Measurements from ENCODE around the gene THSD7A. TPM values are rescaled to one million over a fixed set of nuclear protein-coding genes. Genes with fewer than 3 reads are reported as not detected.

THSD7A gene
- total and polyA plus RNA-seq, 2 of the 8 experiments (the other 6 are each of a cell fraction or from before 2014, with no cell fraction given) = 0.44 to 1.2 TPM

GRCh38 chr7:11576310-11576709, 255.7 kb downstream of the THSD7A start (continued):
- no peak for TF ChIP-seq TAF7 (optimal IDR thresholded peaks at IDR 0.05; ENCODE audit: borderline replicate concordance, low read depth, low read length)
- TF ChIP-seq RXRA (IDR thresholded peaks at IDR 0.05; ENCODE audit: insufficient read depth, low read depth, low read length) = no peak
- TF ChIP-seq BACH1 (IDR thresholded peaks at IDR 0.05; ENCODE audit: low read length) = no peak

Measured in H1 (cell line).